ENCODE measurements around the gene AIFM3. TPM values are rescaled to one million over a fixed set of nuclear protein-coding genes. Genes with fewer than 3 reads are reported as not detected.
A peak's percentile ranks its signal among the peaks of the same experiment; 100 is the strongest.
"Not testable (repeated sequence)": the region's sequence is repeated elsewhere in the genome, so short reads cannot be mapped to it uniquely, and the experiment has no call there.

AIFM3 gene
- total RNA-seq, 1 donor from 2014 or later, result 12.3 TPM

GRCh38 chr22:20940186-20940651 is 26.8 kb upstream of the AIFM3 start:
- no peaks in the 10 kb centered on the region for H3K9me3 ChIP-seq
- no peaks in the 10 kb centered on the region for H3K27me3 ChIP-seq (ENCODE audit: low read depth)
- intact Hi-C loops (cut with DNase I), result no loop called here
- peak overlapping the region; percentile 8 for H3K27ac ChIP-seq
- H3K4me3 ChIP-seq, result no peak overlapping the region
- H3K36me3 ChIP-seq, result peaks cover 26% of the 10 kb centered on the region
- H3K4me1 ChIP-seq, result peaks cover 76% of the 10 kb centered on the region
- no peak for TF ChIP-seq CTCF (IDR thresholded peaks at IDR 0.05)
- DNase-seq (no peak), ATAC-seq (no peak)

- no peaks in the 10 kb centered on the region for H3K9me3 ChIP-seq
- H3K4me1 ChIP-seq, result peaks cover 80% of the 10 kb centered on the region
- no peak overlapping the region for H3K27ac ChIP-seq
- peaks cover 18% of the 10 kb centered on the region for H3K36me3 ChIP-seq
- TF ChIP-seq CTCF (IDR thresholded peaks at IDR 0.05), result no peak
- DNase-seq, result no peak
- H3K27me3 ChIP-seq (ENCODE audit: low read depth), result no peaks in the 10 kb centered on the region
- intact Hi-C loops (cut with DNase I), result no loop called here
- no peak overlapping the region for H3K4me3 ChIP-seq
- ATAC-seq, result no peak
Observed at GRCh38 chr22:20940904-20941385, 26.1 kb upstream of the AIFM3 start.

- intact Hi-C loops (cut with DNase I); H3K36me3 ChIP-seq; H3K4me3 ChIP-seq: not testable (repeated sequence)
Observed at GRCh38 chr22:20942203-20942902, 24.7 kb upstream of the AIFM3 start.

GRCh38 chr22:20943104-20943933 is 23.7 kb upstream of the AIFM3 start:
- no peak for TF ChIP-seq CTCF (IDR thresholded peaks at IDR 0.05)
- intact Hi-C loops (cut with DNase I), result no loop called here

More at GRCh38 chr22:20942203-20942902, 24.7 kb upstream of the AIFM3 start:
- H3K4me1 ChIP-seq, result peaks cover 71% of the 10 kb centered on the region
- H3K9me3 ChIP-seq; ATAC-seq; H3K27me3 ChIP-seq (ENCODE audit: low read depth); H3K27ac ChIP-seq; DNase-seq: not testable (repeated sequence)

GRCh38 chr22:20944042-20944441 is 23.0 kb upstream of the AIFM3 start:
- ATAC-seq (no peak), DNase-seq (no peak)
- Histone ChIP-seq H3K4me1 (peaks cover 56% of the 10 kb centered on the region), H3K36me3 (peaks cover 3% of the 10 kb centered on the region), H3K4me3 (no peak overlapping the region), H3K27me3 (ENCODE audit: low read depth) (no peaks in the 10 kb centered on the region), H3K9me3 (no peaks in the 10 kb centered on the region), H3K27ac (no peak overlapping the region)
- intact Hi-C loops (cut with DNase I), result no loop called here
- TF ChIP-seq CTCF (IDR thresholded peaks at IDR 0.05), result no peak

More at GRCh38 chr22:20943104-20943933, 23.7 kb upstream of the AIFM3 start:
- DNase-seq, result no peak
- Histone ChIP-seq H3K36me3 (peaks cover under 1% of the 10 kb centered on the region), H3K4me1 (peaks cover 63% of the 10 kb centered on the region), H3K27me3 (ENCODE audit: low read depth) (no peaks in the 10 kb centered on the region), H3K9me3 (no peaks in the 10 kb centered on the region), H3K4me3 (no peak overlapping the region), H3K27ac (no peak overlapping the region)
- no peak for ATAC-seq

Measured in lower lobe of right lung (tissue), 2 donors.